Endometrial microvascular endothelial cells (primary cell): ENCODE results near the gene PNRC2. TPM values are rescaled to one million over a fixed set of nuclear protein-coding genes. Genes with fewer than 3 reads are reported as not detected.

Source experiments
- in situ Hi-C: cut with HindIII; loops from 2 replicates; pipeline ENCODE4 v1.10.0; 2017; ENCODE audit warnings: low sequenced_read_pairs, low pct_unique_long_range_greater_than_20kb; ENCODE audit errors: inconsistent ontology term
- total RNA-seq: library from RNA; depleted of rRNA; stranded (reverse); fragments of >200 nt; gene quantifications from one replicate; pipeline ENCODE4 v1.2.3, GENCODE V29; 2015; ENCODE audit errors: inconsistent ontology term

The PNRC2 gene
- total RNA-seq, result 100 TPM

DNA sequence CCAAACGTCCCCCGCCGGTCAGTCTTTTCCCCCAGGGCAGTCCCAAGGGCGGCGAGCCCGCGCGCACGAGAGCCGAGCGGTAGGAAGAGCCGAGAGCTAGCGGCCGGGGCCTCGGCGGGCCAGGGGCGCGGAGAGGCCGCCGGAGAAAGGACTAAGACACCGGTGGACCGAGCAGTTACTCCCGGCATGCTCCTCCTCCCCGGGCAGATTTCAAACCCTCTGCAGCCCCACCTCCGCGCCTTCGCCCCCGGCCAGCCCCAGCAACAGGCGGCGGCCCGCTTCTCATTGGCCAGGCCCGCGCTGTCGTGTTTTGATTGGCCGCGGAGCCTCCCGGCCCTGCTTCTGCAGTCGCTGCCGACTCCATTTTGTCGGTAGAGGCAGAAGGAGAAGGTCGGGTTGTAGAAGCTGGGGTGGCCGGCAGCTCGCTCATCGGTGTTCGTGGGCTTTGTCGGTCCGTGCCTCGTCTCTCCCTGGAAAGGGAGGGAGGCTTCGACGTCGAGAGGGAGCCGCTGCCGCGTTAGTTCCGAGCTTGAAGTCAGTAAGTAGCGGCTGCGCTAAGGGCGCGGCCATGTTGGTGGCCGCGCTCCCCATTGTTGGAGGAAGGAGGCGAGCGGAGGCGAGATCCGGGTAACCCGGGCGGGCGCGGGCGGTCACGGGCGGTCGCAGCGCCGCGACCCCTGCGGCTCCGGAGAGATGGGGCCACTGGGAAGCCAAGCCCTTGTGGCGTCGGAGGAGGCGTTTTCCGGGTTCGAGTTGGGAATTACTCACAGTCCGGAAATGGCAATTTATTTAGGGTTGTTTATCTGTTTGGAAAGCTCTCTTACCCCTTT, at the start of gene PNRC2:
Gene PNRC2 (plus strand): TSS at position 368 of the 830 bp plus-strand sequence. CDS start 1,630 bp downstream, outside the sequence.
- in situ Hi-C loops, result loop anchor here (10.0 kb wide), 1 partner anchor 65 kb away; no protein-coding TSS in a partner anchor

DNA sequence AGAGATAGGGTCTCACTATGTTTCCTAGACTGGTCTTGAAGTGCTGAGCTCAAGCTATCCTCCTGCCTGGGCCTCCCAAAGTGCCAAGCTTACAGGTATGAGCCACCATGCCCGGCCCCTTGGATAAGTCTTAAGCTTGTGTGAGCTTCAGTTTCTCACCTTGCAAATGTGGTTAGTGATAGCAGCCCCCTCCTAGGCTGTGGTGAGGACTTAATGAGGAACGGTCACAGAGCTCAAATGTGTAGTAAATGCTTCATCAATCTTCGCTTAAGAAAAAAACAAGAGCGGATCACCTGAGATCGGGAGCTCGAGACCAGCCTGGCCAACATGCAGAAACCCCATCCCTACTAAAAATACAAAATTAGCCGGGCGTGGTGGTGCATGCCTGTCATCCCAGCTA, 49.5 kb upstream of the PNRC2 start:
- in situ Hi-C loops, result no loop called here

GRCh38 chr1:23910553-23911246, 48.9 kb upstream of the PNRC2 start:
- in situ Hi-C loops, result no loop called here

GRCh38 chr1:23911921-23912320, 47.7 kb upstream of the PNRC2 start:
- in situ Hi-C loops, result no loop called here

- in situ Hi-C loops, result no loop called here
Measured at GRCh38 chr1:23913212-23913880, 46.3 kb upstream of the PNRC2 start, which contains the start of gene CNR2. TSS of gene CNR2 (minus strand) at chr1:23913362. CDS start at chr1:23875617, 37,745 bp downstream.

DNA sequence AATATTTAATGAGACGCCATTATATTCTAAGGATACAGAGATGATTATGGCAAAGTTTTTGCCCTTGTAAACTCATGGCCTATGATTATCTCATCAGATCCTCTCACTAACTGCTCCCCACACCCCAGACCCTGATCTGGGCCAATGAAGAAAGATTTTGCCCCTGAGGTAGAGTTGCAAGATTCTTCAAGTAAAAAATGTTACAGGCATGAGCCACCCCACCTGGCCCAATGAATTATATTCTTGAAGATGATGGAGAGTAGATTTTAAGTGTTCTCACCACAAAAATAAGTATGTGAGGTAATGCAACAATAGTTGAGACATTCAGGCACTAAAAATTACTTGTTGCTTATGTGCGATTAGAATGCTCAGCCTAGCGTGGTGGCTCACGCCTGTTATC, 44.7 kb upstream of the PNRC2 start:
- in situ Hi-C loops, result no loop called here

- in situ Hi-C loops, result no loop called here
Measured at GRCh38 chr1:23915466-23915865, 44.2 kb upstream of the PNRC2 start.

DNA sequence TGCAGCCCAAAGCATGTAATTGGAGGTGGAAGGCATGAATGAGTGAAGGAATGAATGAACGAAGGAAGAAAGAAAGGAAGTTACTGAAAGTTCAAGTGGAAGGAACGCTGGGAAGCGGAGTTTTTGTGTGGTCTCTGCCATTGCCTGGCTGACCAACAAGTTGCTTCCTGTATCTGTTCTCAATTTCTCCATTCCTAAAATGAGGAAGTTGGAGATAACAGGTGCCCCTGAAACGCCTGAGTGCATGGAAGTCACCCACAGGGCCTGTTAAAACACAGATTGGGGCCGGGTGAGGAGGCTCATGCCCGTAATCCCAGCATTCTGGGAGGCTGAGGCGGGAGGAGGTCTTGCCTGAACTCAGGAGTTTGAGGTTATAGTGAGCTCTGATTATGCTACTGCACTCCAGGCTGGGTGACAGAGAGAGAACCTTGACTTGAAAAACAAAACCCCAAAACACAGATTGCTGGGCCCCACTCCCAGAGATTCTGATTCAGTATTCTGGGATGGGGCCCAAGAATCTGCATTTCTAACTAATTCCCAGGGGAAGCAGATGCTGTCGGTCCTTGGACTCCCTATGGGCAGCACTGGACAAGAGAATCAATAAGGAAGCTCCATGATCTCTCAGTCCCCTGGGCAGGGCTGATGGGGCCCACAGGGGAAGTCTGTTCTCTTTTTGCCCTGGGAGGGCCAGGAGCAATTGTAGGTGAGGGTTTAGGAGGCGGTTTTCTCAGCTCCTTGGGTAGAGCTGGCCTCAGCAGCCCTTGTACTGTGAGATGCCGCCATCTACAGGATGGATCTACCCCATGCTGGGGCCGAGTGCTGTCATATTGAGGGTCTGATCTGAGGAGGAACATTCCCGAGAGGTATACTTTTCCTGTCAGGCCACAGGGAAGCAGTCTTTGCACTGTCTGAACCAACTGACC, 43.2 kb upstream of the PNRC2 start:
- in situ Hi-C loops, result no loop called here

DNA sequence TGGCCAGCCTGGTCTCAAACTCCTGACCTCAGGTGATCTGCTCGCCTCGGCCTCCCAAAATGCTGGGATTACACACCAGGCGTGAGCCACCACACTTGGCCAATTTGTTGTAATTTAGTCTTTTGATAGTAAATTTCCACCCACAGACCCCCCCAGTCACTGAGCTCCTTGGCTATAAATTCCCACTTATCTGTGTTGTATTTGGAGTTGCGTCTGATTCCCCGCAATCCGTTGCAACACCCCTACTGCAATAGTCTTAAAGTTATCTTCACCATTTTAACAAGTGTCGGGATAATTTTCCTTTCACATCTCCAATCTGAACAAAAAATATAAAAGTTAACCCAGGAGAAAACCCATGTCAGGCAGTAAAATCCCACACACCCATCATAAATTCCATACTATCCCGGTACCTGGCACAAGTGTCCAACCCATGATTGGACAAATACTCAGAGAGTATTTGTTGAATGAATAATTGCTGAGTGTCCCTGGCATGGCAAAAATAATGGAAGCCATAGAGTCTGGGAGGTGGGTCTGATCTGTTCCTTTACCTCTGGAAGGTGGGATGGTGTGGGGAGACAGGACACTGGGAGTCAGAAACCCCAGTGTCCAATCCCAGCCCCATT, 37.2 kb upstream of the PNRC2 start:
- in situ Hi-C loops, result no loop called here

GRCh38 chr1:23923592-23924499, 35.8 kb upstream of the PNRC2 start:
- in situ Hi-C loops, result no loop called here

DNA sequence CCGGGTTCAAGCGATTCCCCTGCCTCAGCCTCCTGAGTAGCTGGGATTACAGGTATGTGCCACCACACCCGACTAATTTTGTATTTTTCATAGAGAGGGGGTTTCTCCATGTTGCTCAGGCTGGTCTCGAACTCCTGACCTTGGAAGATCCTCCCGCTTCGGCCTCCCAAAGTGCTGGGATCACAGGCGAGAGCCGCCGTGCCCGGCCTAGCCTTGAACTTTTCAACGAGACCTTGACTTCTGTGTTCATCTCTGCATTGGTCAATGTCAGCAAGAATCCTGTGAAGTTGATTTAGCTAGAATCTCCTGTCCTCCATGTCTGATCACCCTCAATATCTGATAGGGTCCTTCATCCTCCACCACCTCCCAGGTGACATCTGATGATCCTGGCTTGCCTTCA, 35.0 kb upstream of the PNRC2 start:
- in situ Hi-C loops, result no loop called here

DNA sequence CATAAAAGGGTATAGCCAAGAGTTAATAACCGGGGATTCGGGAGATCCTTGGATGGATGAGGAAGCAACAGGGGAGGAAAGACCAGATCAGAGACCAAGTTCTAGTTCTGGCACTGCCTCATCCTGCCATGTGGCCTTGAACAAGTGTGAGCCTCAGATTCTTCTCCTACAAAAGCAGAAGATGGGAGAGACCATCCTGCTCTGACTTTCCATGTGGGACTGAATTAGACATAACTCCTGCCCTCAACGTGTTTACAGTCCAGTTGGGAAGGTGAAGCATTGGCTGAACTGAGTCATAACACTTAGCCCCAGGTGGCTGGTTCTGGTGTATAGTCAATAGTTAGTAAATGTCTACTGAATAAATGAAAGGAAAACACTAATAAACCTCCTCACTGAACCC, 34.3 kb upstream of the PNRC2 start:
- in situ Hi-C loops, result no loop called here

GRCh38 chr1:23927097-23927496, 32.5 kb upstream of the PNRC2 start:
- in situ Hi-C loops, result no loop called here

DNA sequence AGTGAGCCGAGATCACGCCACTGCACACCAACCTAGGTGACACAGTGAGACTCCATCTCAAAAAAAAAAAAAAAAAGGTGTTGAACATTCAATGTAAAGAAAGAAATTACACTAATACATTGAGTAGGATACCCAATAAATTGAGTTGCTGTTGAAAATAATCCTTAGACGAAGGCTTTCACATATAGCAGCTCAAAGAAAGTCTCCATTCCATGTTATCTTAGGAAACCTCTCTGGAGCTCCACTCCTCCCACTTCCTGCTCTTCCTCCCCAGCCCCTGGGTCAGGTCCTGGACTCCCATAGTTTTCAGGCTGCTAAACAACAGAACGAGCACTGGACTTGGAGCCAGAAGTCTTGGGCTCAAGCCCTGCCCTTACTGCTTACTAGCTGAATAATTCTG, 30.8 kb upstream of the PNRC2 start:
- in situ Hi-C loops, result no loop called here

DNA sequence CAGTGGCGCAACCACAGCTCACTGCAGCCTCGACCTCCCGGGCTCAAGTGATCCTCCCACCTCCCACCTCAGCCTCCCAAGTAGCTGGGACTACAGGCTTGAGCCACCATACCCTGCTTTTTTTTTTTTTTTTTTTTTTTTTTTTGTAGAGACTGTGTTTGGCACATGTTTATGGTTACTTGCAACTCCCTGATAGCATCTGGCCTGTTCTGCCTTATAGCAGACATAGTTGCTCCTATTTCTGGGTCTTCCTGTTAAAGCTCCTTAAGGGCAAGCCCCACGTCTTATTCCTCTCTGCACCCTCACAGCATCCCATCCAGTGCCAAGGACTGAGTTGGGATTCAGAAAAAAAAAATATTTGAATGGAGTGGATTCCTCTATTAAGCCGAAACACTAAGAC, 29.4 kb upstream of the PNRC2 start:
- in situ Hi-C loops, result no loop called here

- in situ Hi-C loops, result no loop called here
Measured at GRCh38 chr1:23930861-23931490, 28.7 kb upstream of the PNRC2 start.

DNA sequence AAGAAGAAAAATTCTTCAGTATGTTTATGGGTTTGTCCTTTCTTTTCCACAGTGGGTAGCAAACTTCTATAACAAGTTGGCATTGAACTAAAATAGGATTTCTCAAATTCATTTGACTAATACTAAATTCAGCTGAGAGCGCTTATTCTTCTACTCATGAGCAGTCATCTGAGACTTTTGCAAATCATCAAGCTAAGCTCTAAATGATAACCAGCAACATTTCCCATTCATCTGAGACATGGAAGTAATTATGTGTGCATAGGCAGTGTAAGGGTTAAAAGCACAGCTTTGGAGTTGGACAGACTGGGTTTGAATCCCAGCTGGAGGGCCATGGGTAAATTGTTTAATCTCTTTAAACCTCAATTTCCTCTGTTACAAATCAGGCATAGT, 28.1 kb upstream of the PNRC2 start:
- in situ Hi-C loops, result no loop called here
